Measurements from ENCODE around the gene PCDH10.

PCDH10 gene

GRCh38 chr4:133148690-133149363 is at the start of gene PCDH10:
Gene PCDH10, plus strand, starts transcription at chr4:133149294. Its CDS starts 847 bp downstream, at chr4:133150141.
- DNase-seq: peak; percentile 95 to 98

GRCh38 chr4:133102043-133102442 is 47.1 kb upstream of the PCDH10 start:
- no peak for DNase-seq

GRCh38 chr4:133102612-133103409 is 46.3 kb upstream of the PCDH10 start:
- DNase-seq: no peak

- no peak for DNase-seq
Observed at GRCh38 chr4:133112641-133113040, 36.5 kb upstream of the PCDH10 start.

GRCh38 chr4:133124746-133125145 is 24.3 kb upstream of the PCDH10 start:
- DNase-seq: no peak

- no peak for DNase-seq
Observed at GRCh38 chr4:133127500-133127899, 21.6 kb upstream of the PCDH10 start.

GRCh38 chr4:133129237-133129636 is 19.9 kb upstream of the PCDH10 start:
- no peak for DNase-seq

- no peak for DNase-seq
Observed at GRCh38 chr4:133130171-133130570, 18.9 kb upstream of the PCDH10 start.

- DNase-seq: no peak
Observed at GRCh38 chr4:133131829-133132460, 17.1 kb upstream of the PCDH10 start.

GRCh38 chr4:133136833-133137232 is 12.3 kb upstream of the PCDH10 start:
- no peak for DNase-seq

GRCh38 chr4:133137571-133137970 is 11.5 kb upstream of the PCDH10 start:
- peak in 1 of 2 donors; percentile 37 for DNase-seq

GRCh38 chr4:133143775-133144430 is 5.2 kb upstream of the PCDH10 start:
- no peak for DNase-seq

- DNase-seq: no peak
Observed at GRCh38 chr4:133145241-133145640, 3.9 kb upstream of the PCDH10 start.

- peak in 1 of 2 donors; percentile 77 for DNase-seq
Observed at GRCh38 chr4:133145758-133146573, 3.1 kb upstream of the PCDH10 start.

GRCh38 chr4:133146574-133147241 is 2.4 kb upstream of the PCDH10 start:
- peak in 1 of 2 donors; percentile 88 for DNase-seq

- DNase-seq: no peak
Observed at GRCh38 chr4:133147286-133147821, 1.7 kb upstream of the PCDH10 start.

GRCh38 chr4:133147921-133148689 is 989 bp upstream of the PCDH10 start:
- peak in 1 of 2 donors; percentile 69 for DNase-seq

- DNase-seq: no peak
Observed at GRCh38 chr4:133149364-133149695, 236 bp downstream of the PCDH10 start.

GRCh38 chr4:133149932-133150471 is 908 bp downstream of the PCDH10 start:
- DNase-seq: peak in 1 of 2 donors; percentile 38
